Lower leg skin (tissue), 4 donors: ENCODE measurements around the gene TREH. TPM values are rescaled to one million over a fixed set of nuclear protein-coding genes. Genes with fewer than 3 reads are reported as not detected.
A peak's percentile ranks its signal among the peaks of the same experiment; 100 is the strongest.

ENCODE experiments used
- DNase-seq, 2 donors: peaks; one replicate each; pipeline ENCODE4 v3.0.0-alpha.2; 2019; ENCODE audit warnings: low spot score in 2 of 2
- H3K4me3 ChIP-seq: fragments of 200-600 bp; sonication (generic); 2 replicates; pipeline ENCODE4 v1.5.1; 2017; ENCODE audit warnings: mild to moderate bottlenecking, low read depth; ENCODE audit not compliant: poor library complexity, severe bottlenecking
- POLR2A ChIP-seq, 2 donors: fragments of 450-650 bp; IDR thresholded peaks; one replicate each; pipeline ENCODE4 v1.6.1; 2016 to 2017; ENCODE audit warnings: antibody characterized with exemption in 2 of 2, mild to moderate bottlenecking in 1 of 2, moderate library complexity in 1 of 2
- WGBS, 2 donors: methylation state at CpG; one replicate each; pipeline ENCODE4 v1.1.5; 2018; 5-methylcytosine and 5-hydroxymethylcytosine counted together
- intact Hi-C: fragments of 100-400 bp; cut with DNase I; formaldehyde crosslinking; loops from one replicate; pipeline ENCODE4 v1.15.0; 2023; ENCODE audit warnings: low total_unique reads
- microRNA-seq, 2 donors: library from miRNA; unstranded; fragments of <30 nt; microRNA quantifications; one replicate each; pipeline ENCODE4, GENCODE V29; 2016; ENCODE audit warnings: borderline replicate concordance in 2 of 2, borderline number of aligned reads in 1 of 2
- total RNA-seq, 4 donors: library from RNA; depleted of rRNA; stranded (reverse); fragments of >200 nt; gene quantifications; one replicate each; pipeline ENCODE4 v1.1.0, GENCODE V29; 2016
- TF ChIP-seq, protein P1 (sequence below), 3 donors: fragments of 450-650 bp; IDR thresholded peaks; one replicate each; pipeline ENCODE4 v1.5.1; 2016; ENCODE audit warnings: antibody characterized with exemption in 3 of 3, mild to moderate bottlenecking in 3 of 3, moderate library complexity in 2 of 3

The TREH gene
- total RNA-seq, 4 donors from 2014 or later, result not detected

GRCh38 chr11:118608360-118609227 is 70.9 kb downstream of the TREH start:
- whole genome bisulfite sequencing, 2 donors, result 14 to 21% methylated on average over 35 to 48 of the region's 69 CpGs
- intact Hi-C loops, result no loop called here
- DNase-seq, result peak in 1 of 2 donors; percentile 96
- H3K4me3 ChIP-seq, result peak overlapping the region; percentile 46
- TF ChIP-seq, protein P1, sequence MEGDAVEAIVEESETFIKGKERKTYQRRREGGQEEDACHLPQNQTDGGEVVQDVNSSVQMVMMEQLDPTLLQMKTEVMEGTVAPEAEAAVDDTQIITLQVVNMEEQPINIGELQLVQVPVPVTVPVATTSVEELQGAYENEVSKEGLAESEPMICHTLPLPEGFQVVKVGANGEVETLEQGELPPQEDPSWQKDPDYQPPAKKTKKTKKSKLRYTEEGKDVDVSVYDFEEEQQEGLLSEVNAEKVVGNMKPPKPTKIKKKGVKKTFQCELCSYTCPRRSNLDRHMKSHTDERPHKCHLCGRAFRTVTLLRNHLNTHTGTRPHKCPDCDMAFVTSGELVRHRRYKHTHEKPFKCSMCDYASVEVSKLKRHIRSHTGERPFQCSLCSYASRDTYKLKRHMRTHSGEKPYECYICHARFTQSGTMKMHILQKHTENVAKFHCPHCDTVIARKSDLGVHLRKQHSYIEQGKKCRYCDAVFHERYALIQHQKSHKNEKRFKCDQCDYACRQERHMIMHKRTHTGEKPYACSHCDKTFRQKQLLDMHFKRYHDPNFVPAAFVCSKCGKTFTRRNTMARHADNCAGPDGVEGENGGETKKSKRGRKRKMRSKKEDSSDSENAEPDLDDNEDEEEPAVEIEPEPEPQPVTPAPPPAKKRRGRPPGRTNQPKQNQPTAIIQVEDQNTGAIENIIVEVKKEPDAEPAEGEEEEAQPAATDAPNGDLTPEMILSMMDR (IDR thresholded peaks at IDR 0.05), result no peak
- TF ChIP-seq POLR2A (IDR thresholded peaks at IDR 0.05), result no peak

- no peak for TF ChIP-seq POLR2A (IDR thresholded peaks at IDR 0.05)
- TF ChIP-seq, protein P1 (IDR thresholded peaks at IDR 0.05), result no peak
- 2% methylated on average over 40 to 62 of the region's 72 CpGs for WGBS, 2 donors
- peak in 1 of 2 donors; percentile 92 for DNase-seq
- H3K4me3 ChIP-seq, result peak within 1 kb of the TSS; percentile 46
- intact Hi-C loops, result no loop called here
Measured at GRCh38 chr11:118607401-118608359, 71.8 kb downstream of the TREH start, which contains the start of gene PHLDB1. TSS of gene PHLDB1 (plus strand) at chr11:118607615. CDS start at chr11:118613837, 6,222 bp downstream.

Small RNAs within 50 kb of the gene (microRNA-seq; reads per million reads assigned to microRNA genes)
- gene MIR6716, result 0 reads per million in 2 donors

Other genes with a start within 250 kb of the TREH start
- 10 to 100 TPM; 57.8 to 94.6 (median 63.6) TPM for gene KMT2A, start 243.2 kb downstream of the TREH start, total RNA-seq
- under 1 TPM in 2 of 4 donors, not detected in 2; 0.27 to 0.42 TPM for gene TTC36, start 152.2 kb downstream of the TREH start, total RNA-seq
- 10 to 100 TPM; 18.8 to 22.8 (median 21.0) TPM for gene TMEM25, start 148.5 kb downstream of the TREH start, total RNA-seq
- gene IFT46, start 113.7 kb downstream of the TREH start, total RNA-seq, result 10 to 100 TPM; 14.7 to 20.1 (median 16.1) TPM
- gene ARCN1, start 107.2 kb downstream of the TREH start, total RNA-seq, result 10 to 100 TPM; 61.4 to 81.2 (median 70.7) TPM
- gene PHLDB1, start 72.0 kb downstream of the TREH start, total RNA-seq, result 10 to 100 TPM; 51.9 to 77.4 (median 70.2) TPM
- gene DDX6, start 111.5 kb upstream of the TREH start, total RNA-seq, result 100 to 1,000 TPM in 2 of 4 donors, 10 to 100 TPM in 2; 71.8 to 117 (median 88.6) TPM
- gene CXCR5, start 204.2 kb upstream of the TREH start, total RNA-seq, result not detected
- gene BCL9L, start 246.3 kb upstream of the TREH start, total RNA-seq, result 10 to 100 TPM; 34.5 to 59.4 (median 45.8) TPM